ENCODE data around the gene TSPAN4. TPM values are rescaled to one million over a fixed set of nuclear protein-coding genes. Genes with fewer than 3 reads are reported as not detected.
A peak's percentile ranks its signal among the peaks of the same experiment; 100 is the strongest.

TSPAN4 gene
- total and polyA plus RNA-seq, 9 of the 15 experiments (the other 6 are each of a cell fraction or from before 2014, with no cell fraction given) = 0.07 to 31.0 (median 15.7) TPM

- TF ChIP-seq UBTF (IDR thresholded peaks at IDR 0.05; ENCODE audit: borderline replicate concordance in 1 of 2, low read depth in 2 of 2, low read length in 2 of 2) = no peak
- no peak for TF ChIP-seq SFPQ (IDR thresholded peaks at IDR 0.05; ENCODE audit: low read depth, low read length)
- TF ChIP-seq HIVEP1 (CRISPR knock-in tag; IDR thresholded peaks at IDR 0.05) = no peak
- no peak for TF ChIP-seq ZNF146 (CRISPR knock-in tag; IDR thresholded peaks at IDR 0.05; ENCODE audit: unreplicated experiment)
- no peak for TF ChIP-seq SRSF9 (IDR thresholded peaks at IDR 0.05; ENCODE audit: borderline replicate concordance, low read depth, low read length)
- no peak for TF ChIP-seq ELF2 (CRISPR knock-in tag; IDR thresholded peaks at IDR 0.05)
- TF ChIP-seq TGIF2 (CRISPR knock-in tag; IDR thresholded peaks at IDR 0.05) = no peak
- no peak for TF ChIP-seq EHMT2 (IDR thresholded peaks at IDR 0.05)
- TF ChIP-seq ZBTB2 (IDR thresholded peaks at IDR 0.05) = peak; percentile 56; the same call in 1 of the 2 replicates
- no peak for TF ChIP-seq CUX1 (CRISPR knock-in tag; IDR thresholded peaks at IDR 0.05)
- no peak for TF ChIP-seq MYC (IDR thresholded peaks at IDR 0.05; ENCODE audit: low read depth, low read length)
- TF ChIP-seq MYC (CRISPR knock-in tag; IDR thresholded peaks at IDR 0.05; ENCODE audit: borderline replicate concordance, low read depth) = no peak
- TF ChIP-seq CSDE1 (IDR thresholded peaks at IDR 0.05) = no peak
- no peak for TF ChIP-seq CHCHD3 (CRISPR knock-in tag; IDR thresholded peaks at IDR 0.05)
- 0 out of 2 replicates have a peak, but pooled peaks have one; percentile 25 for TF ChIP-seq CBFB (CRISPR knock-in tag; IDR thresholded peaks at IDR 0.05)
These were observed 45.9 kb upstream of the TSPAN4 start (continued) for GRCh38 chr11:796565-797295.

All from K562 (cell line).